GM19193 (cell line): Measurements from ENCODE around the gene SIN3B.

ENCODE experiments used
- POLR2A ChIP-seq: IDR thresholded peaks from 4 replicates; pipeline ENCODE4 v1.6.1; 2011; ENCODE audit not compliant: insufficient read depth, insufficient read length; ENCODE audit errors: extremely low read depth

Gene SIN3B

GRCh38 chr19:16898361-16899015 lies 69.3 kb downstream of the SIN3B start:
- TF ChIP-seq POLR2A = no peak

- no peak for TF ChIP-seq POLR2A
Observed at GRCh38 chr19:16899566-16900075, 70.4 kb downstream of the SIN3B start.

DNA sequence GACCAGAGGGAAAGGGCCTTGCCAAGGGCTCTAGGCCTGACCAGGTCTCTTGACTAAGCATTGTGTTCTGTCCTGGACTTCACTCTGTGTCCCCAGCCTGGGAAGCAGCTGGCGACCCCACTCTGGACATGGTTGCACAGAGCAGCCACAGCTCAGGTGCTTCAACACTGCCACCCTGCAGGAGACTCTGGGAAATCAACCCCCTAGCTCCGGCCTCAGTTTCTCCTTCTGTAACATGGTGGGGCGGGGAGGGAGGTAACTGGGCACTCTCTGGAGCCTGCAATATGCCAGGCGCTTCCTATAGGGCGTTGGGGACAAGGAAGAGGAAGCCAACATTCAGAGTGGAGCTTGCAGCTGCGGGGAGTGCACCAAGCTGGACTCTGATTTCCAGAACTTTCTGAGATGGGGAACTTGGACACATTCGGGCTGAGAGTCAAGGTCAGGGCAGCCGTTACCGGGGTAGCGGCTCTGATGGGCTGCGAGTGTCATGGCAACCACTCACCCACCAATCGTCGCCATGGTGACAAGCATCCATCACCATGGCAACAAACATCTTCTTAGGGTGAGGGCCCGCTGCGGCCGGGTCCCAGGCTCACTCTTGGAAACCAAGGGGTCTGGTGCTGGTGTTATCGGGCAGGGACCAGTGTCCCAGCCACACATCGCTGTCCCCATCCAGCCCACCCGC lies 72.4 kb downstream of the SIN3B start:
- no peak for TF ChIP-seq POLR2A

DNA sequence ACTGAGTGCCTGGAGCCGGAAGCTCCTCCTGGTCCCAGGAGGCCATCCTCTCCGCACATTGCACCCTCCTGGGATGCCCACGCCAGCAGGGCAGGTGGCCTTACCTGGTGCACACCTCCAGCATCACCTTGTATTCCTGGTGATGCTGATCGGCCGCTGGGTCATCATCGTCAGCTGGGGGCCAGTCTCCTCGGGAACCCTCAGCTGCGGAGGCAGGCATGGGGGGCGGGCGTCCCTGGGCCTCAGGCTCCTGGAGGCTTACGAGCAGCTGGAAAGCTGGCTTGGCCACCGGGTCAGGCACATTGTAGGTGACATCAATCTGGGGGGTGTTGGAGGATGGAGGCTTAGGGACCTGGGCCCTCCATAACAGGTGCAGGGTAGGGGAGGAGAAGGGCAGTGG lies 73.3 kb downstream of the SIN3B start:
- no peak for TF ChIP-seq POLR2A

DNA sequence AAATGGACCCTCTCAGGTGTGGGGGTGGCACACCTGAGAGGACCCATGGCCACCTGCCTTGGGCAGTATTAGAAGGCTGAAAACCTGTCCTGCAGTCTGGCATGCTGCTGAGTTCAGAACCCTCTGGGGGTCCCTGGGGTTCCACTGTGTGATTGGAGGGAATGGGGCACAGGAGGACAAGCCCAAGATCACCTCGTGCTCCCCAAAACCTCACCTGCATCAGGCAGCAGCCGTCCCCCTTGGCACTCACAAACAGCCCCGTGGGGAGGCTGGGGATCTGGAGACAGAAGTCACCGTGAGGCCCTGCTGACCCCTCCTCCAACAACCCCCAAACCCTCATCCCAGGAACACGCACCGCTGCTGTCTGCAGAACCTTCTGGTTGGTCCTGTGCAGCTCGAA lies 74.1 kb downstream of the SIN3B start:
- no peak for TF ChIP-seq POLR2A

DNA sequence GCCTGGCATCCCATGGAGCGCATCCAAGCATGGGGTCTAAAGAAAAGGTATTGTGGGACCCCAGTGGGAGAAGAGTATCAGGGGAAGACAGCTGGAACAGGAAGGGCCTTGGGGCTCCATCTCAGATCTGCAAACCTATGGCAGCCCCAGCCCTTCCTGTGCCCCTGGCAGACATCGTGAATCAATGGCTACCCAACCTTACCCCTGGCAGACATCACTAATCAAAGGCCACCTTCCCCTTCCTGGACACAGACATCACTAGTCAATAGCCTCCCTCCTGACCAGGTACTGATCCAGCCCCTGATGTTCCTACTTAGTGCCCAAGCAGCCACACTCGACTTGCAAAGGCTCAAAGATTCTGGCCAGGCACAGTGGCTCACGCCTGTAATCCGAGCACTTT lies 75.4 kb downstream of the SIN3B start:
- no peak for TF ChIP-seq POLR2A

DNA sequence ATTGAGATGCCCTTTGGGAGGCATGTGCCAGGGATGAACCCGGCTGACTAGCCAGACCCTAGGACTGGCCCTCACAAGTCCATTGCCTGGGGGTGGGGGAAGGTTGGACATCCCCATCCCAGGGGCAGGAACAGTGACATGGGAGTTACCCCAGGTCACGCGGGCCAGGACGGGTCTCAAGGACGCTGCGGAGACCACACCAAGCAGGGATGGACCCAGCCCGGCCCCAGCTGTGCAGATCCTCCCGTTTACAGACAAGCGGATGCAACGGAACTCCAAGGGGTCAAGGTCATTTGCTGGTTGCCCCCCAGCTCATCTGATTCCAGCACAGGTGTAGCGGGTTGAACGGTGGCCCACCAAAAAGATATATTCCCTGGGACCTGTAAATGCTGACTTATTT lies 79.6 kb downstream of the SIN3B start:
- TF ChIP-seq POLR2A = no peak

- TF ChIP-seq POLR2A = no peak
Observed at GRCh38 chr19:16911046-16911445, 81.8 kb downstream of the SIN3B start.

GRCh38 chr19:16912780-16913179 lies 83.6 kb downstream of the SIN3B start:
- no peak for TF ChIP-seq POLR2A

DNA sequence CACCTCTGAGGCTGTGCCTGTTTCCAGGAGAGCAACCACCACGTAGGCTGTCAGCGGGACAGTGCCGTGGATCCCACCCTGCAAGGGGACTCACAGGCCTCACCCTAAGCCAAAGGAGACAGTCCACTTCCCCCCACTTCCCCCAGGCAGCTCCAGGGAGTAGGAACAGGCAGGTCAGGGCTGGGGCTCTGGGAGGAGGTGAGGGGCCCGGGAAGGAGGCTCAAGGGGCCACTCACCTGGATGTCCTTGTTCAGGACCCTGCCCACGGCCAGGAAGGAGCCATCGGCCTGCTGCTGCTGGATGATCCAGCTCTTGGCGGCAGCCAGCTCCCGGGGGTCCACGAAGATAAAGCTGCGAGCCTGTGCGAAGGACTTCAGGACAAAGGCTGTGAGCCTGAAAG lies 85.2 kb downstream of the SIN3B start:
- no peak for TF ChIP-seq POLR2A

DNA sequence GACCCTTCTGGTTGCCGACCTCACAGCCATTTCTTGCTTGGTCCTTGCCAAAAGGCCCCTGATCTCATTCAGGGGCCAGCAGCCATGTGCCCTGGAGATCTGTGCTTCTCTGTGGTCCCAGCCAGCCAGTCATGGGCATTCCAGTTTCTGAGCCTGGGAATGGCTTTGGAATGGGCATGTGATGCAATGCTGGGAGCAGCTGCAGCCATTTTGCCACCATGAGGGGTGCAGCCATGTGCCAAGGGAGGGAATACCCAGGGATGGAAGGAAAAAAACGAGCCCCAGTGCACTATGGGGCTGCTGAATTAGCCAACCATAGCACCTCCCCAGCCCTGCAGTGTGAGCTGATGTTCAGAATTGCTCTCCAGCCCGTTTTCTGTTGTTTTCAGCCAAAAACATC lies 85.9 kb downstream of the SIN3B start:
- TF ChIP-seq POLR2A = no peak

- TF ChIP-seq POLR2A = no peak
Observed at GRCh38 chr19:16915734-16916133, 86.5 kb downstream of the SIN3B start.

- no peak for TF ChIP-seq POLR2A
Observed at GRCh38 chr19:16917401-16917800, 88.2 kb downstream of the SIN3B start.

DNA sequence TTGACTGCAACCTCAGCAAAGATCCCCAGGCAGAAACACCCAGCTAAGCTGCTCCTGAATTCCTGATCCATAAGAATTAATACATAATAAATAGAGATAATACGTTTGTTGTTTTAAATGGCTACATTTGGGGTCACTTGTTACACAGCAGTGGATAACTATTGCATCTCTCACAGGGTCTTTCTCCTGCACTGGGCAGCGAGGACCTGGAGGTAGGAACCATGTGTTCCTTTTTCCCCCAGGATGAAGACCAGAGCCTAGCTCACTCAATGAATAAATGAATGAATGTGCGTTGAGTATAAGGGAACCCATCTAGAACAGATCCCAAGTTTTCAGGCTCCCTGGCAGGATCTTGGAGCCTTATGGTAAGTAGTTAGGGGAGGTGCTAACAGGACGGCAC lies 90.3 kb downstream of the SIN3B start:
- no peak for TF ChIP-seq POLR2A

GRCh38 chr19:16920816-16921529 lies 91.8 kb downstream of the SIN3B start:
- no peak for TF ChIP-seq POLR2A
